Endothelial cell of umbilical vein (primary cell): ENCODE data around the gene BRD3. TPM values are rescaled to one million over a fixed set of nuclear protein-coding genes. Genes with fewer than 3 reads are reported as not detected.

Source experiments
- BruUV-seq: library from RNA; stranded (reverse); fragments of 400-500 nt; replicated peaks from 2 replicates; lab custom pipeline; 2021; lab: Mats Ljungman, UMichigan
- CTCF ChIA-PET: fragments of 300-600, 350-600 bp; sonication (Branson Sonifier 250); formaldehyde crosslinking; loops from one replicate; lab custom pipeline; 2021; ENCODE audit warnings: antibody characterized with exemption, inconsistent platforms; lab: Charles Lee
- POLR2A ChIA-PET: fragments of 300-600, 350-600 bp; sonication (Branson Sonifier 250); formaldehyde crosslinking; loops from one replicate; lab custom pipeline; 2021; ENCODE audit warnings: antibody characterized with exemption, inconsistent platforms; lab: Charles Lee
- DNase-seq: peaks from one replicate; pipeline ENCODE4 v3.0.0-alpha.2; 2011; ENCODE audit warnings: low read depth, low spot score
- FAIRE-seq: peaks from 2 replicates; lab custom pipeline; 2011; peaks lifted over from hg19 to GRCh38; lab: Jason Lieb, UNC
- H2AFZ ChIP-seq: 2 replicates; pipeline ENCODE4 v1.6.0; 2012; ENCODE audit warnings: low read depth, low read length, control low read depth, inconsistent platforms
- H3K27ac ChIP-seq: 2 replicates; pipeline ENCODE4 v1.5.1; 2011; ENCODE audit warnings: low read depth, mild to moderate bottlenecking, control low read depth, low read length, moderate library complexity; ENCODE audit not compliant: insufficient read depth
- H3K27me3 ChIP-seq, 2 experiments: 2 replicates each; pipeline versions ENCODE4 v1.6.0 to v1.6.1; 2011; ENCODE audit warnings: low read length in 2 of 2, mixed read lengths in 1 of 2; ENCODE audit not compliant: control insufficient read depth in 2 of 2, insufficient read depth in 2 of 2
- H3K36me3 ChIP-seq, 2 experiments: 2 replicates in 1 of 2; 3 replicates in 1 of 2; pipeline ENCODE4 v1.5.1; 2011; ENCODE audit warnings: low read length in 2 of 2, mild to moderate bottlenecking in 1 of 2, moderate library complexity in 1 of 2; ENCODE audit not compliant: control insufficient read depth in 2 of 2, insufficient read depth in 2 of 2; ENCODE audit errors: extremely low read depth in 1 of 2
- H3K4me1 ChIP-seq: 3 replicates; pipeline ENCODE4 v1.5.1; 2011; ENCODE audit warnings: mild to moderate bottlenecking, low read length; ENCODE audit not compliant: control insufficient read depth, insufficient read depth; ENCODE audit errors: extremely low read depth
- H3K4me2 ChIP-seq: 2 replicates; pipeline ENCODE4 v1.6.1; 2011; ENCODE audit warnings: low read length, control low read depth, mixed read lengths; ENCODE audit not compliant: insufficient read depth
- H3K4me3 ChIP-seq, 3 experiments: fragments of 200-600 bp in 1 of 3; sonication (generic), shearing (Covaris generic) in 1 of 3; replicated peaks in 1 of 3; 2 replicates each; pipeline ENCODE4 v1.5.1; 2011 to 2016; ENCODE audit warnings: control low read depth in 3 of 3, low read length in 3 of 3, mild to moderate bottlenecking in 2 of 3, inconsistent platforms in 1 of 3, low read depth in 1 of 3, moderate library complexity in 1 of 3; ENCODE audit not compliant: insufficient read depth in 1 of 3
- H3K79me2 ChIP-seq: 2 replicates; pipeline ENCODE4 v1.6.0; 2012; ENCODE audit warnings: low read length, inconsistent platforms; ENCODE audit not compliant: control insufficient read depth, insufficient read depth
- H3K9ac ChIP-seq: replicated peaks from 2 replicates; pipeline ENCODE3; 2011; ENCODE audit warnings: low read length, control low read depth; ENCODE audit not compliant: insufficient read depth; ENCODE audit errors: extremely low read depth
- H3K9me1 ChIP-seq: replicated peaks from 3 replicates; pipeline ENCODE4 v1.6.0; 2011; ENCODE audit warnings: mild to moderate bottlenecking, low read length; ENCODE audit not compliant: control insufficient read depth, insufficient read depth; ENCODE audit errors: extremely low read depth
- H3K9me3 ChIP-seq: replicated peaks from 2 replicates; pipeline ENCODE4 v1.5.1; 2012; ENCODE audit warnings: low read length, inconsistent platforms; ENCODE audit not compliant: control insufficient read depth, insufficient read depth
- H4K20me1 ChIP-seq: replicated peaks from 2 replicates; pipeline ENCODE3; 2011; ENCODE audit warnings: mild to moderate bottlenecking, low read length; ENCODE audit not compliant: control insufficient read depth, insufficient read depth; ENCODE audit errors: extremely low read depth
- EZH2 ChIP-seq: IDR thresholded peaks from 2 replicates; pipeline ENCODE4 v1.6.1; 2012; ENCODE audit warnings: borderline replicate concordance, low read depth, mild to moderate bottlenecking, moderate library complexity, low read length, inconsistent platforms; ENCODE audit not compliant: severe bottlenecking
- GATA2 ChIP-seq: IDR thresholded peaks from 2 replicates; pipeline ENCODE4 v1.7.0; 2011; ENCODE audit warnings: low read depth, mild to moderate bottlenecking, moderate library complexity, mixed read lengths, low read length; ENCODE audit not compliant: insufficient read length, insufficient read depth
- MYC ChIP-seq: IDR thresholded peaks from one replicate; pipeline ENCODE4 v1.6.1; 2011; ENCODE audit warnings: mild to moderate bottlenecking, low read depth, low read length
- POLR2A ChIP-seq: IDR thresholded peaks from 2 replicates; pipeline ENCODE4 v1.6.1; 2012; ENCODE audit warnings: low read depth, mild to moderate bottlenecking, control low read depth, low read length
- POLR2AphosphoS5 ChIP-seq: IDR thresholded peaks from 2 replicates; pipeline ENCODE4 v1.6.1; 2012; ENCODE audit warnings: low read depth, mild to moderate bottlenecking, control low read depth, low read length, moderate library complexity; ENCODE audit not compliant: insufficient read depth
- dilution Hi-C: fragments of 300-500 bp; cut with MboI; formaldehyde crosslinking; loops from one replicate; pipeline ENCODE4 v1.15.0; 2019; ENCODE audit warnings: low sequenced_read_pairs; ENCODE audit not compliant: extremely low pct_ligation_motif_present
- intact Hi-C: fragments of 100-400 bp; cut with micrococcal nuclease; formaldehyde crosslinking; loops from one replicate; pipeline ENCODE4 v1.10.0; 2022
- polyA plus RNA-seq, 4 experiments: library from polyadenylated mRNA; depleted of rRNA in 3 of 4; stranded (reverse) in 3 of 4; unstranded in 1 of 4; fragments of >200 nt; gene quantifications; 2 replicates each; pipeline versions ENCODE4 v1.2.1 to v1.2.3, GENCODE V29; 2011 to 2012; ENCODE audit warnings: missing spikeins in 1 of 4
- total RNA-seq: library from RNA; stranded (reverse); gene quantifications from 2 replicates; pipeline ENCODE4 v1.2.3, GENCODE V29; 2021
- TF ChIP-seq, protein P1 (sequence below), 2 donors: IDR thresholded peaks; 1 replicate in 1 of 2; 2 replicates in 1 of 2; pipeline ENCODE4 v1.5.1; 2011; ENCODE audit warnings: low read length in 2 of 2, mild to moderate bottlenecking in 2 of 2, moderate library complexity in 2 of 2, control low read depth in 1 of 2, inconsistent platforms in 1 of 2, low read depth in 1 of 2; ENCODE audit not compliant: insufficient read depth in 1 of 2; ENCODE audit errors: extremely low read depth in 1 of 2

The BRD3 gene
- total and polyA plus RNA-seq, 2 donors (not counting 3 experiments of a cell fraction or from before 2014, with no cell fraction given) = 10.5 to 47.1 TPM

DNA sequence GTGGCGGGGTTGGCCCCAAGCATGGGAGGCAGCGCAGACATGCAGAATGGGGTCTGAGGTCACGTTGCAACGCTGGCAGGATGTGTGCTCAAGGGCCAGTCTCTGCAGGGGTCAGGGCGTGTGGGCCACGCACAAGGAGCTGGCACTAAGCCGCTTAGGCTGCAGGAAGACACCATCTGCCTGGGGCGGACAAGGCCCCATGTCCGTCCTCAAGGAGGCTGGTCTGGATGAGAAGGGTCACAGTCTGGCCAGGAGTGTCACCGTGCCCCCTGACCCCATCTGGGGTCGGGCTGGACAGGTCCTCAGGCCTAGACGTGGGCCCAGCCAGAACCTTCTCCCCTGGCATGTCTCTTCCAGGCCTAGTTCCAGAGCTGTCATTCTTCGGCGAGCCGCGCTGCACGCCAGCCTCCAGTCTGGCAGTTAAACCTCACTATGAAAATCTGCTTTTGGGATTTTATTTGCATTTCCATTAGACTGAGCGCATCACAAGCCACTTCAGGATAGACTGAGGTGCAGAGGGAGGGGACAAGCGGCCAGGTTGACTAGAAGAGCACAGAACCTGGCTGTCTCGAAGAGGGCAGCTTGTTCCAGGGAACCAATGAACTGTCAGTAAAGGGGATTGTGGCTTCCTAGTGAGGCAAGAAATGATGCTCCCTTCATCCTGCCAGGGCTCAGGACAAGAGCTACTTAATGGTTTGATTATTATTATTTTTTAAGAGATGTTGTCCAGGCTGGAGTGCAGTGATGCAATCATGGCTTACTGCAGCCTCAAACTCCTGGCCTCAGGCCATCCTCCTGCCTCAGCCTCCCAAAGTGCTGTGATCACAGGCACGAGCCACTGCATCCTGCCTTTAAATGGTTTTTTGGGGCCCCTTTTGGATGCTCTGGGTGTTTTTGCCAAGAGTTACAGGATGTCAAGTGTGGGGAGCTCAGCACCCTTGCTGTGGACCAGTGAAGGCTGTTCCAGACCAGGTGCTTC lies 38.3 kb downstream of the BRD3 start:
- dilution Hi-C loops (no loop called here), intact Hi-C loops (no loop called here)
- CTCF ChIA-PET = interaction anchor here (0.6 kb wide), 1 partner anchor 377 kb away, joined by 4 read pairs; no protein-coding TSS in a partner anchor
- BruUV-seq = no TSS peak
- Histone ChIP-seq H3K27me3 (no peaks in the 10 kb centered on the region), H2AFZ (no peak overlapping the region), H3K9ac (no peak overlapping the region), H3K27ac (no peak overlapping the region), H3K4me1 (peaks cover 5% of the 10 kb centered on the region), H4K20me1 (no peaks in the 10 kb centered on the region), H3K79me2 (no peaks in the 10 kb centered on the region), H3K36me3 (peaks cover 10 to 19% of the 10 kb centered on the region in 2 experiments), H3K9me3 (no peaks in the 10 kb centered on the region), H3K9me1 (no peaks in the 10 kb centered on the region), H3K4me3 (no peak overlapping the region), H3K4me2 (no peak overlapping the region)
- TF ChIP-seq EZH2 (no peak), POLR2A (peak; percentile 41)
- FAIRE-seq (no peak), DNase-seq (no peak)
- POLR2A ChIA-PET = no interaction called here

GRCh38 chr9:134028575-134029247 lies 39.1 kb downstream of the BRD3 start:
- no peak for DNase-seq
- BruUV-seq = no TSS peak
- TF ChIP-seq GATA2 = no peak
- no peak for TF ChIP-seq POLR2A
- TF ChIP-seq, protein P1, sequence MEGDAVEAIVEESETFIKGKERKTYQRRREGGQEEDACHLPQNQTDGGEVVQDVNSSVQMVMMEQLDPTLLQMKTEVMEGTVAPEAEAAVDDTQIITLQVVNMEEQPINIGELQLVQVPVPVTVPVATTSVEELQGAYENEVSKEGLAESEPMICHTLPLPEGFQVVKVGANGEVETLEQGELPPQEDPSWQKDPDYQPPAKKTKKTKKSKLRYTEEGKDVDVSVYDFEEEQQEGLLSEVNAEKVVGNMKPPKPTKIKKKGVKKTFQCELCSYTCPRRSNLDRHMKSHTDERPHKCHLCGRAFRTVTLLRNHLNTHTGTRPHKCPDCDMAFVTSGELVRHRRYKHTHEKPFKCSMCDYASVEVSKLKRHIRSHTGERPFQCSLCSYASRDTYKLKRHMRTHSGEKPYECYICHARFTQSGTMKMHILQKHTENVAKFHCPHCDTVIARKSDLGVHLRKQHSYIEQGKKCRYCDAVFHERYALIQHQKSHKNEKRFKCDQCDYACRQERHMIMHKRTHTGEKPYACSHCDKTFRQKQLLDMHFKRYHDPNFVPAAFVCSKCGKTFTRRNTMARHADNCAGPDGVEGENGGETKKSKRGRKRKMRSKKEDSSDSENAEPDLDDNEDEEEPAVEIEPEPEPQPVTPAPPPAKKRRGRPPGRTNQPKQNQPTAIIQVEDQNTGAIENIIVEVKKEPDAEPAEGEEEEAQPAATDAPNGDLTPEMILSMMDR (IDR thresholded peaks at IDR 0.05; ENCODE audit: extremely low read depth in 1 of 2, insufficient read depth in 1 of 2, low read depth in 1 of 2, low read length in 2 of 2) = no peak
- TF ChIP-seq MYC = no peak
- no peak for TF ChIP-seq POLR2AphosphoS5
- no peak for TF ChIP-seq EZH2
- H3K9me3 ChIP-seq = no peaks in the 10 kb centered on the region
- H3K27me3 ChIP-seq = no peaks in the 10 kb centered on the region
- dilution Hi-C loops (no loop called here), intact Hi-C loops (no loop called here)
- no peaks in the 10 kb centered on the region for H3K79me2 ChIP-seq
- ChIA-PET POLR2A (no interaction called here), CTCF (no interaction called here)
- no peaks in the 10 kb centered on the region for H4K20me1 ChIP-seq
- H3K9me1 ChIP-seq = no peaks in the 10 kb centered on the region
- no peak for FAIRE-seq
- H3K4me2 ChIP-seq = no peak overlapping the region
- peaks cover 6 to 11% of the 10 kb centered on the region in 2 experiments for H3K36me3 ChIP-seq
- no peak overlapping the region for H3K27ac ChIP-seq
- H3K4me1 ChIP-seq = peaks cover 5% of the 10 kb centered on the region
- H3K4me3 ChIP-seq = no peak overlapping the region
- no peak overlapping the region for H2AFZ ChIP-seq
- H3K9ac ChIP-seq = no peak overlapping the region
